ENCODE results near the gene PLCXD1.
"Not testable (repeated sequence)": the region's sequence is repeated elsewhere in the genome, so short reads cannot be mapped to it uniquely, and the experiment has no call there.

The PLCXD1 gene

GRCh38 chrX:337331-337831 lies 56.2 kb downstream of the PLCXD1 start:
- DNase-seq, result no peak

GRCh38 chrX:338281-338835 lies 57.2 kb downstream of the PLCXD1 start:
- no peak for DNase-seq

- no peak for DNase-seq
Measured at GRCh38 chrX:338836-339400, 57.7 kb downstream of the PLCXD1 start.

- DNase-seq, result no peak
Measured at GRCh38 chrX:340121-340520, 58.9 kb downstream of the PLCXD1 start.

- DNase-seq, result no peak
Measured at GRCh38 chrX:340641-341423, 59.7 kb downstream of the PLCXD1 start.

GRCh38 chrX:341541-342101 lies 60.4 kb downstream of the PLCXD1 start:
- DNase-seq, result no peak

GRCh38 chrX:344371-344901 lies 63.3 kb downstream of the PLCXD1 start:
- no peak for DNase-seq

- DNase-seq, result no peak
Measured at GRCh38 chrX:345020-345925, 64.1 kb downstream of the PLCXD1 start.

GRCh38 chrX:346034-346813 lies 65.0 kb downstream of the PLCXD1 start:
- DNase-seq, result no peak

- no peak for DNase-seq
Measured at GRCh38 chrX:347351-348117, 66.4 kb downstream of the PLCXD1 start.

GRCh38 chrX:348461-349117 lies 67.4 kb downstream of the PLCXD1 start:
- no peak for DNase-seq

- DNase-seq, result no peak
Measured at GRCh38 chrX:349196-349595, 68.0 kb downstream of the PLCXD1 start.

- no peak for DNase-seq
Measured at GRCh38 chrX:349702-350101, 68.5 kb downstream of the PLCXD1 start.

- DNase-seq, result no peak
Measured at GRCh38 chrX:350148-350533, 69.0 kb downstream of the PLCXD1 start.

GRCh38 chrX:350534-351323 lies 69.5 kb downstream of the PLCXD1 start:
- DNase-seq, result peak in 1 of 2 experiments; percentile 25

- DNase-seq, result not testable (repeated sequence)
Measured at GRCh38 chrX:351324-351641, 70.1 kb downstream of the PLCXD1 start.

- DNase-seq, result no peak
Measured at GRCh38 chrX:351736-352135, 70.6 kb downstream of the PLCXD1 start.

GRCh38 chrX:352181-352580 lies 71.0 kb downstream of the PLCXD1 start:
- no peak for DNase-seq

- no peak for DNase-seq
Measured at GRCh38 chrX:352582-353314, 71.6 kb downstream of the PLCXD1 start.
